ENCODE data around the gene FSHR. TPM values are rescaled to one million over a fixed set of nuclear protein-coding genes. Genes with fewer than 3 reads are reported as not detected.

The FSHR gene
- total RNA-seq, 1 donor from 2014 or later = not detected

- Mint-ChIP-seq H3K4me3 (no peak overlapping the region), H3K27ac (no peak overlapping the region), H3K27me3 (ENCODE audit: insufficient read depth, low read depth) (peaks cover 2% of the 10 kb centered on the region), H3K4me1 (no peaks in the 10 kb centered on the region), H3K9me3 (peaks cover 2% of the 10 kb centered on the region), H3K36me3 (no peaks in the 10 kb centered on the region)
- Histone ChIP-seq H3K4me1 (no peaks in the 10 kb centered on the region), H3K36me3 (peaks cover 4% of the 10 kb centered on the region), H3K4me3 (no peak overlapping the region), H4K20me1 (ENCODE audit: low read depth) (no peaks in the 10 kb centered on the region), H3K27me3 (no peaks in the 10 kb centered on the region), H3F3A (ENCODE audit: low read depth) (no peaks in the 10 kb centered on the region), H3K9ac (no peak overlapping the region), H3K27ac (no peak overlapping the region), H3K79me2 (ENCODE audit: low read depth) (no peaks in the 10 kb centered on the region), H3K4me2 (no peak overlapping the region), H2AFZ (replicated peaks) (no peak overlapping the region), H3K9me3 (ENCODE audit: low read depth) (no peaks in the 10 kb centered on the region)
- DNase-seq (ENCODE audit: low spot score) = no peak
- TF ChIP-seq CTCF (IDR thresholded peaks at IDR 0.05) (no peak), EZH2phosphoT487 (IDR thresholded peaks at IDR 0.05) (no peak), EZH2 (IDR thresholded peaks at IDR 0.05) (no peak)
Observed at GRCh38 chr2:49177194-49177593, 22.9 kb upstream of the FSHR start.

DNA sequence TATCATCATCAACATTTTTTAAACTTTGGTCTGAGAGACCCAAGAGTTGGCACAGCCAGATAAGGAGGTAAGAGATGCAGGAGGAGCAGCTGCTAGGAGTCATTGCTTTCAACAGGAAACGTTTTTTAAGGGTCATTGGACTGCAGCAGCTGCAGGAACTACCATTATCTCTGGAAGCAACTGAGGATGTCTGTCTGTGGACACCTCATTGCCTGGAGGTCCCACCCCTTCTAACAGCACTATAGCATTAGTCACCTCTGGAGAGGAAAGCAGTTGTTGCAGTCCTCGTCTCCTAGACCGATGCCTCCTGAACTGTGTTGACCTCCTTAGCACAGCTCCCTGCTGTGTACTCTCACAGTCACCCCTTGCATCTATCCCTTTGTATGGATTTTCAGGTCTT, 21.5 kb upstream of the FSHR start:
- no peaks in the 10 kb centered on the region for H3K27me3 ChIP-seq
- H3K4me2 ChIP-seq = no peak overlapping the region
- DNase-seq (ENCODE audit: low spot score) = no peak
- H3K9me3 ChIP-seq (ENCODE audit: low read depth) = no peaks in the 10 kb centered on the region
- no peaks in the 10 kb centered on the region for H3K4me1 Mint-ChIP-seq
- H3K27ac ChIP-seq = no peak overlapping the region
- no peaks in the 10 kb centered on the region for H3K36me3 Mint-ChIP-seq
- no peaks in the 10 kb centered on the region for H3K4me1 ChIP-seq
- H3F3A ChIP-seq (ENCODE audit: low read depth) = no peaks in the 10 kb centered on the region
- H4K20me1 ChIP-seq (ENCODE audit: low read depth) = no peaks in the 10 kb centered on the region
- no peak overlapping the region for H2AFZ ChIP-seq (replicated peaks)
- peaks cover 2% of the 10 kb centered on the region for H3K27me3 Mint-ChIP-seq (ENCODE audit: insufficient read depth, low read depth)
- no peak overlapping the region for H3K4me3 ChIP-seq
- no peak overlapping the region for H3K9ac ChIP-seq
- no peaks in the 10 kb centered on the region for H3K79me2 ChIP-seq (ENCODE audit: low read depth)
- H3K27ac Mint-ChIP-seq = no peak overlapping the region
- H3K4me3 Mint-ChIP-seq = no peak overlapping the region
- TF ChIP-seq EZH2phosphoT487 (IDR thresholded peaks at IDR 0.05) (no peak), EZH2 (IDR thresholded peaks at IDR 0.05) (no peak), CTCF (IDR thresholded peaks at IDR 0.05) (no peak)
- H3K9me3 Mint-ChIP-seq = peaks cover 2% of the 10 kb centered on the region
- H3K36me3 ChIP-seq = peaks cover 4% of the 10 kb centered on the region

GRCh38 chr2:49174750-49175149, 20.4 kb upstream of the FSHR start:
- Histone ChIP-seq H4K20me1 (ENCODE audit: low read depth) (no peaks in the 10 kb centered on the region), H3K4me2 (no peak overlapping the region), H3K4me3 (no peak overlapping the region), H3K27me3 (no peaks in the 10 kb centered on the region), H3K9ac (no peak overlapping the region), H3K36me3 (peaks cover 4% of the 10 kb centered on the region), H3K9me3 (ENCODE audit: low read depth) (no peaks in the 10 kb centered on the region), H3F3A (ENCODE audit: low read depth) (no peaks in the 10 kb centered on the region), H3K79me2 (ENCODE audit: low read depth) (no peaks in the 10 kb centered on the region), H3K4me1 (no peaks in the 10 kb centered on the region), H3K27ac (no peak overlapping the region), H2AFZ (replicated peaks) (no peak overlapping the region)
- Mint-ChIP-seq H3K27me3 (ENCODE audit: insufficient read depth, low read depth) (peaks cover 2% of the 10 kb centered on the region), H3K36me3 (no peaks in the 10 kb centered on the region), H3K27ac (no peak overlapping the region), H3K4me3 (no peak overlapping the region), H3K9me3 (peaks cover 2% of the 10 kb centered on the region), H3K4me1 (no peaks in the 10 kb centered on the region)
- DNase-seq (ENCODE audit: low spot score) = no peak
- TF ChIP-seq EZH2phosphoT487 (IDR thresholded peaks at IDR 0.05) (no peak), EZH2 (IDR thresholded peaks at IDR 0.05) (no peak), CTCF (IDR thresholded peaks at IDR 0.05) (no peak)
